Bronchial epithelial cell (primary cell): Measurements from ENCODE around the gene NUP85. TPM values are rescaled to one million over a fixed set of nuclear protein-coding genes. Genes with fewer than 3 reads are reported as not detected.
"Not testable (repeated sequence)": the region's sequence is repeated elsewhere in the genome, so short reads cannot be mapped to it uniquely, and the experiment has no call there.

ENCODE experiments used
- DNase-seq: peaks from one replicate; pipeline ENCODE4 v3.0.0-alpha.2; 2010; ENCODE audit warnings: low read depth
- FAIRE-seq: peaks from 2 replicates; lab custom pipeline; 2011; peaks lifted over from hg19 to GRCh38; lab: Jason Lieb, UNC
- H3K27me3 ChIP-seq: 2 replicates; pipeline ENCODE4 v1.5.1; 2011; ENCODE audit warnings: low read length; ENCODE audit not compliant: control insufficient read depth, insufficient read depth
- H3K36me3 ChIP-seq: 2 replicates; pipeline ENCODE4 v1.5.1; 2011; ENCODE audit warnings: low read length; ENCODE audit not compliant: control insufficient read depth, insufficient read depth
- H3K4me3 ChIP-seq: 2 replicates; pipeline ENCODE4 v1.5.1; 2011; ENCODE audit warnings: mild to moderate bottlenecking, low read depth, low read length, control low read depth
- total RNA-seq: library from RNA; depleted of rRNA; stranded (reverse); fragments of >200 nt; gene quantifications from 2 replicates; pipeline ENCODE4 v1.2.1, GENCODE V29; 2014
- TF ChIP-seq, protein P1 (sequence below): IDR thresholded peaks from 2 replicates; pipeline ENCODE4 v1.5.1; 2011; ENCODE audit warnings: mild to moderate bottlenecking, moderate library complexity, low read length, control low read depth, inconsistent platforms; ENCODE audit not compliant: insufficient read depth, severe bottlenecking

Gene NUP85
- total RNA-seq, 1 donor from 2014 or later: 22.4 TPM

DNA sequence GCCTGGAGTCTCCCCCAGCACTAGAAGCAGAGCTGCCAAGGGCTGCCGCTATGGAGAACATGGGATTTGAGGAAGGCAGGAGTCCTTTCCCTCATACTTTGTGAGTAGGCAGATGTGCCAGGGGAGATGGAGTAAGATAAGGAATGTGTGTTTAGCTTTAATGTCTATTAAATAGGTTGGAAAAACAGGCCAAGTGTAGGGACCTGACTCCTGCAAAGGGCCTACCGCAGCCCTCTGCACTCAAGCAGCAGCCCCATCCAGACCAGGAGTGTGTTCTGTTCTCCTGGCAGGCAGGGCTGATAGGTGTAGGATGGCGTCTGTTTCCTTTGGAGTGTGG, 67.3 kb downstream of the NUP85 start:
- DNase-seq (no peak), FAIRE-seq (no peak)
- Histone ChIP-seq H3K4me3 (no peak overlapping the region), H3K27me3 (no peaks in the 10 kb centered on the region), H3K36me3 (peaks cover 7% of the 10 kb centered on the region)
- TF ChIP-seq, protein P1, sequence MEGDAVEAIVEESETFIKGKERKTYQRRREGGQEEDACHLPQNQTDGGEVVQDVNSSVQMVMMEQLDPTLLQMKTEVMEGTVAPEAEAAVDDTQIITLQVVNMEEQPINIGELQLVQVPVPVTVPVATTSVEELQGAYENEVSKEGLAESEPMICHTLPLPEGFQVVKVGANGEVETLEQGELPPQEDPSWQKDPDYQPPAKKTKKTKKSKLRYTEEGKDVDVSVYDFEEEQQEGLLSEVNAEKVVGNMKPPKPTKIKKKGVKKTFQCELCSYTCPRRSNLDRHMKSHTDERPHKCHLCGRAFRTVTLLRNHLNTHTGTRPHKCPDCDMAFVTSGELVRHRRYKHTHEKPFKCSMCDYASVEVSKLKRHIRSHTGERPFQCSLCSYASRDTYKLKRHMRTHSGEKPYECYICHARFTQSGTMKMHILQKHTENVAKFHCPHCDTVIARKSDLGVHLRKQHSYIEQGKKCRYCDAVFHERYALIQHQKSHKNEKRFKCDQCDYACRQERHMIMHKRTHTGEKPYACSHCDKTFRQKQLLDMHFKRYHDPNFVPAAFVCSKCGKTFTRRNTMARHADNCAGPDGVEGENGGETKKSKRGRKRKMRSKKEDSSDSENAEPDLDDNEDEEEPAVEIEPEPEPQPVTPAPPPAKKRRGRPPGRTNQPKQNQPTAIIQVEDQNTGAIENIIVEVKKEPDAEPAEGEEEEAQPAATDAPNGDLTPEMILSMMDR: no peak

DNA sequence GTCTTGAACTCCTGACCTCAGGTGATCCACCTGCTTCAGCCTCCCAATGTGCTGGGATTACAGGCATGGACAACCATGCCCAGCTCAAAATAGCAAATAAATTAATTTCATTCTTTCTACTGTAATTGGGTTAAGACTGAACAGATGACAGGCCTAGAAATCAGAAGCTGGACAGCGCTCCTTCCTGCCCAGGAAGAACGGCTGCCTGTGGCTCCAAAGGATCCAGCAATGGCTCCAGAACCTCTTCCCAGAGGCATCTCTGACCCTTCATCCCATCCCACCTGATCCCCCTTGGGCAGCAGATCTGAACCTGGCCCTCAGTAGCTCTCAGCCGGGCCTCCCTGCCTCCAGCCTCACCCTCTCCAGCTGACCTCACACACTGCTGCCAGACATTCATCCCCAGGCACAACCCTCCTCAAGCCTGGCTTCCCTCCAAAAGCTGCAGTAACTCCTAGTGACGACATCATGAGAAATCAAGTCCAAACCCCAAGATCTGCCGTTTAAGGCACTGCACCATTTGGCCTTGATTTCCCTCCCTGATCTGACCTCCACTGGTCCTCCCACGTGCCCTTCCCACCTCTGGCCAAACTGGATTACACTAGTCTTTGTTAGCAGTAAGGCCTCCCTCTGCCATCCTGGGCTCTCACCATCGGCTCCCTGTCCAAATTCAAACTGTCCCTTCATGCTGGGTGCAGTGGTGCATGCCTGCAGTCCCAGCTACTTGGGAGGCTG, 68.7 kb downstream of the NUP85 start:
- TF ChIP-seq, protein P1: no peak
- Histone ChIP-seq H3K27me3 (no peaks in the 10 kb centered on the region), H3K36me3 (peaks cover 7% of the 10 kb centered on the region), H3K4me3 (no peak overlapping the region)
- FAIRE-seq (peak; percentile 92), DNase-seq (peak; percentile 71)

- Histone ChIP-seq H3K27me3 (no peaks in the 10 kb centered on the region), H3K4me3 (no peak overlapping the region), H3K36me3 (peaks cover 6% of the 10 kb centered on the region)
- TF ChIP-seq, protein P1: no peak
- FAIRE-seq (no peak), DNase-seq (peak; percentile 21)
Measured at GRCh38 chr17:75277664-75278071, 72.2 kb downstream of the NUP85 start.

DNA sequence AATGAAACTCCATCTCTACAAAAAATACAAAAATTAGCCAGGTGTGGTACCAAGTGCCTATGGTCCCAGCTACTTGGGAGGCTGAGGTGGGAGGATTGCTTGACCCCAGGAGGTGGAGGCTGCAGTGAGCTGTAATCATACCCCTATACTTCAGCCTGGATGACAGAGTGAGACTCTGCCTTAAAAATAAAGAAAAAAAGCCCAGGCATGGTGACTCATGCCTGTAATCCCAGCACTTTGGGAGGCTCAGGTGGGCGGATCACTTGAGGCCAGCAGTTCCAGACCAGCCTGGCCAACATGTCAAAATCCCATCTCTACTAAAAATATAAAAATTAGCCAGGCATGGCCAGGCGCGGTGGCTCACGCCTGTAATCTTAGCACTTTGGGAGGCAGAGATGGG, 74.7 kb downstream of the NUP85 start:
- FAIRE-seq, H3K27me3 ChIP-seq, DNase-seq, H3K36me3 ChIP-seq, H3K4me3 ChIP-seq: not testable (repeated sequence)

GRCh38 chr17:75285123-75285522, 79.6 kb downstream of the NUP85 start:
- Histone ChIP-seq H3K36me3 (peaks cover 7% of the 10 kb centered on the region), H3K4me3 (no peak overlapping the region), H3K27me3 (no peaks in the 10 kb centered on the region)
- FAIRE-seq (no peak), DNase-seq (no peak)
- TF ChIP-seq, protein P1: no peak

Other genes starting within 250 kb of the NUP85 start
- gene HID1, start 232.9 kb upstream of the NUP85 start, total RNA-seq: 5.5 and 6.4 TPM in 2 replicates
- 4.7 and 6.1 TPM in 2 replicates for gene CDR2L, start 218.0 kb upstream of the NUP85 start, total RNA-seq
- 23.8 and 41.6 TPM in 2 replicates for gene MRPL58, start 193.0 kb upstream of the NUP85 start, total RNA-seq
- gene ATP5PD, start 158.7 kb upstream of the NUP85 start, total RNA-seq: 239 and 277 TPM in 2 replicates
- 5.0 and 7.8 TPM in 2 replicates for gene KCTD2, start 158.5 kb upstream of the NUP85 start, total RNA-seq
- 15.0 and 18.1 TPM in 2 replicates for gene SLC16A5, start 117.7 kb upstream of the NUP85 start, total RNA-seq
- 1.8 and 3.2 TPM in 2 replicates for gene ARMC7, start 95.7 kb upstream of the NUP85 start, total RNA-seq
- 47.0 and 57.1 TPM in 2 replicates for gene NT5C, start 73.9 kb upstream of the NUP85 start, total RNA-seq
- 182 and 188 TPM in 2 replicates for gene JPT1, start 51.2 kb upstream of the NUP85 start, total RNA-seq
- 60.0 and 87.1 TPM in 2 replicates for gene SUMO2, start 22.7 kb upstream of the NUP85 start, total RNA-seq
- 14.5 and 14.7 TPM in 2 replicates for gene GGA3, start 55.9 kb downstream of the NUP85 start, total RNA-seq
- 83.3 and 83.5 TPM in 2 replicates for gene MRPS7, start 56.2 kb downstream of the NUP85 start, total RNA-seq
- gene MIF4GD, start 65.6 kb downstream of the NUP85 start, total RNA-seq: 30.0 and 36.4 TPM in 2 replicates
- 10.2 and 12.1 TPM in 2 replicates for gene SLC25A19, start 83.8 kb downstream of the NUP85 start, total RNA-seq
- gene GRB2, start 200.0 kb downstream of the NUP85 start, total RNA-seq: 102 and 103 TPM in 2 replicates